Posterior cingulate gyrus (tissue), 11 donors: Measurements from ENCODE around the gene S1PR5.
"Not testable (repeated sequence)": the region's sequence is repeated elsewhere in the genome, so short reads cannot be mapped to it uniquely, and the experiment has no call there.

ENCODE experiments used
- DNase-seq, 10 donors: peaks; one replicate each; pipeline versions ENCODE4 v3.0.0 to v3.0.0-alpha.2; 2020 to 2021; ENCODE audit warnings: mixed read lengths in 3 of 10
- intact Hi-C: fragments of 100-400 bp; cut with DNase I; formaldehyde crosslinking; loops from one replicate; pipeline ENCODE4 v1.15.1; 2023

S1PR5 gene

GRCh38 chr19:10546817-10547216 is 29.6 kb upstream of the S1PR5 start:
- intact Hi-C loops, result no loop called here
- no peak for DNase-seq

GRCh38 chr19:10544753-10545251 is 27.6 kb upstream of the S1PR5 start:
- intact Hi-C loops, result no loop called here
- DNase-seq, result no peak

GRCh38 chr19:10544242-10544752 is 27.1 kb upstream of the S1PR5 start:
- DNase-seq, result no peak

GRCh38 chr19:10543420-10544241 is 26.4 kb upstream of the S1PR5 start, which contains the start of gene ATG4D:
Gene ATG4D (plus strand): TSS chr19:10543904. CDS start chr19:10544091, 187 bp downstream.
- peak; percentile 62 to 96 (median 80) for DNase-seq
- intact Hi-C loops, result no loop called here

More at GRCh38 chr19:10544242-10544752, 27.1 kb upstream of the S1PR5 start:
- intact Hi-C loops, result no loop called here

- intact Hi-C loops, result no loop called here
- DNase-seq, result no peak
Measured at GRCh38 chr19:10543059-10543419, 25.8 kb upstream of the S1PR5 start.

- intact Hi-C loops, DNase-seq: not testable (repeated sequence)
Measured at GRCh38 chr19:10539016-10539415, 21.8 kb upstream of the S1PR5 start.

GRCh38 chr19:10538204-10538983 is 21.1 kb upstream of the S1PR5 start:
- no peak for DNase-seq
- intact Hi-C loops, result no loop called here

GRCh38 chr19:10537668-10538067 is 20.4 kb upstream of the S1PR5 start:
- intact Hi-C loops, result no loop called here
- DNase-seq, result no peak

GRCh38 chr19:10535613-10536012 is 18.4 kb upstream of the S1PR5 start:
- no peak for DNase-seq
- intact Hi-C loops, result no loop called here

- DNase-seq, result no peak
- intact Hi-C loops, result no loop called here
Measured at GRCh38 chr19:10533646-10534386, 16.6 kb upstream of the S1PR5 start.

GRCh38 chr19:10532457-10532856 is 15.2 kb upstream of the S1PR5 start:
- intact Hi-C loops, result no loop called here
- no peak for DNase-seq

GRCh38 chr19:10526887-10527286 is 9.6 kb upstream of the S1PR5 start:
- intact Hi-C loops, DNase-seq: not testable (repeated sequence)

- DNase-seq, result no peak
- intact Hi-C loops, result no loop called here
Measured at GRCh38 chr19:10525636-10526035, 8.4 kb upstream of the S1PR5 start.

GRCh38 chr19:10523135-10523636 is 5.9 kb upstream of the S1PR5 start:
- no peak for DNase-seq
- intact Hi-C loops, result no loop called here

- DNase-seq, result peak in 1 of 10 donors; percentile 74
- intact Hi-C loops, result no loop called here
Measured at GRCh38 chr19:10521461-10522171, 4.4 kb upstream of the S1PR5 start.

- intact Hi-C loops, result no loop called here
Measured at GRCh38 chr19:10520652-10521318, 3.5 kb upstream of the S1PR5 start.

GRCh38 chr19:10519421-10519820 is 2.2 kb upstream of the S1PR5 start:
- intact Hi-C loops, result no loop called here
- DNase-seq, result no peak

More at GRCh38 chr19:10520652-10521318, 3.5 kb upstream of the S1PR5 start:
- DNase-seq, result no peak

GRCh38 chr19:10518444-10519361 is 1.5 kb upstream of the S1PR5 start:
- intact Hi-C loops, result no loop called here
- peak in 4 of 10 donors; percentile 15 to 88 (median 46) for DNase-seq
